ENCODE data around the gene ZBTB40. TPM values are rescaled to one million over a fixed set of nuclear protein-coding genes. Genes with fewer than 3 reads are reported as not detected.

The ZBTB40 gene
- total RNA-seq, 4 donors from 2014 or later: 25.7 to 38.0 (median 32.5) TPM

- Histone ChIP-seq H3K4me3 (no peak overlapping the region), H3K27me3 (no peaks in the 10 kb centered on the region), H3K36me3 (no peaks in the 10 kb centered on the region), H3K27ac (no peak overlapping the region), H3K4me1 (no peaks in the 10 kb centered on the region), H3K9me3 (no peaks in the 10 kb centered on the region)
- TF ChIP-seq POLR2A (IDR thresholded peaks at IDR 0.05): no peak
- no peak for TF ChIP-seq CTCF (IDR thresholded peaks at IDR 0.05)
- DNase-seq: no peak
These were observed 9.4 kb downstream of the ZBTB40 start for GRCh38 chr1:22461100-22461499.

GRCh38 chr1:22461678-22462527 is 10.3 kb downstream of the ZBTB40 start:
- Histone ChIP-seq H3K36me3 (no peaks in the 10 kb centered on the region), H3K4me1 (no peaks in the 10 kb centered on the region), H3K27me3 (no peaks in the 10 kb centered on the region), H3K27ac (no peak overlapping the region), H3K4me3 (no peak overlapping the region), H3K9me3 (no peaks in the 10 kb centered on the region)
- no peak for DNase-seq
- no peak for TF ChIP-seq POLR2A (IDR thresholded peaks at IDR 0.05)
- no peak for TF ChIP-seq CTCF (IDR thresholded peaks at IDR 0.05)

- Histone ChIP-seq H3K27me3 (no peaks in the 10 kb centered on the region), H3K4me3 (no peak overlapping the region), H3K36me3 (no peaks in the 10 kb centered on the region), H3K9me3 (no peaks in the 10 kb centered on the region), H3K27ac (no peak overlapping the region), H3K4me1 (no peaks in the 10 kb centered on the region)
- TF ChIP-seq POLR2A (IDR thresholded peaks at IDR 0.05) (no peak), CTCF (IDR thresholded peaks at IDR 0.05) (no peak)
- DNase-seq: no peak
These were observed 11.3 kb downstream of the ZBTB40 start for GRCh38 chr1:22462928-22463327.

- Histone ChIP-seq H3K27ac (no peak overlapping the region), H3K4me1 (peaks cover 0 to 4% (median 0%) of the 10 kb centered on the region in 4 donors), H3K9me3 (no peaks in the 10 kb centered on the region), H3K4me3 (no peak overlapping the region), H3K36me3 (no peaks in the 10 kb centered on the region), H3K27me3 (no peaks in the 10 kb centered on the region)
- no peak for DNase-seq
- TF ChIP-seq CTCF (IDR thresholded peaks at IDR 0.05) (no peak), POLR2A (IDR thresholded peaks at IDR 0.05) (no peak)
These were observed 13.4 kb downstream of the ZBTB40 start for GRCh38 chr1:22465015-22465565.

- Histone ChIP-seq H3K27ac (no peak overlapping the region), H3K4me3 (no peak overlapping the region), H3K36me3 (no peaks in the 10 kb centered on the region), H3K27me3 (no peaks in the 10 kb centered on the region), H3K9me3 (no peaks in the 10 kb centered on the region), H3K4me1 (peaks cover 0 to 4% (median 0%) of the 10 kb centered on the region in 4 donors)
- TF ChIP-seq POLR2A (IDR thresholded peaks at IDR 0.05) (no peak), CTCF (IDR thresholded peaks at IDR 0.05) (no peak)
- no peak for DNase-seq
These were observed 14.0 kb downstream of the ZBTB40 start for GRCh38 chr1:22465671-22466070.

All from Peyer's patch (tissue), 4 donors.